ENCODE results near the gene GARRE1.

GRCh38 chr19:34254046-34254697 lies at the start of gene GARRE1:
- peak; percentile 41 to 82 for TF ChIP-seq POLR2A (IDR thresholded peaks at IDR 0.05)
- TF ChIP-seq CTCF (IDR thresholded peaks at IDR 0.05) = no peak

All from heart left ventricle (tissue), 13 donors.